TTC549 (cell line): Measurements from ENCODE around the gene CREB3.

Source experiments
- FAIRE-seq: peaks from 2 replicates; lab custom pipeline; 2012; peaks lifted over from hg19 to GRCh38; lab: Jason Lieb, UNC

Gene CREB3, protein sequence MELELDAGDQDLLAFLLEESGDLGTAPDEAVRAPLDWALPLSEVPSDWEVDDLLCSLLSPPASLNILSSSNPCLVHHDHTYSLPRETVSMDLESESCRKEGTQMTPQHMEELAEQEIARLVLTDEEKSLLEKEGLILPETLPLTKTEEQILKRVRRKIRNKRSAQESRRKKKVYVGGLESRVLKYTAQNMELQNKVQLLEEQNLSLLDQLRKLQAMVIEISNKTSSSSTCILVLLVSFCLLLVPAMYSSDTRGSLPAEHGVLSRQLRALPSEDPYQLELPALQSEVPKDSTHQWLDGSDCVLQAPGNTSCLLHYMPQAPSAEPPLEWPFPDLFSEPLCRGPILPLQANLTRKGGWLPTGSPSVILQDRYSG

GRCh38 chr9:35732185-35732799 is at the start of gene CREB3, which contains the start of gene TLN1:
CREB3 (plus strand) TSS chr9:35732666; CDS start chr9:35732773, 107 bp downstream.
TLN1 (minus strand) TSS chr9:35732195; CDS start chr9:35725694, 6,501 bp downstream.
- FAIRE-seq, result peak; percentile 87

DNA sequence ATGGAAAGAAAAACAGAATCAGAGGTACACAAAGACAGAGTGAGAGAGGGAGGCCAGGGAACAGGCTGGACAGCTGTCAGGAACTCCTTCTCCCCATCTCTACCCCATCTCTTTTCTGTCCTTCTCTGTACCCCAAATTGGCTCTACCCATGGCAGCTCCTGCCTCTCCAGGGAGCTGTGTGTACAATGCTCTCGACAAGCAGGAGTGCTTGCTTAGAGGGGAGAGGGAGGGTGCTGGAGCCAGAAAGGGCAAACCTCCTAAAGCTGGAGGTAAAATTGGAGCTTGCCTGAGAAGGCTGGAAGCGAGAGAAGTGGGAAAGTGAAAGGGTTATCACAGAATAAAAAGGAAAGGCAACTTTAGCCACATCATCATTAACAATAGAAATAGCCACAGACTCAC is 49.1 kb upstream of the CREB3 start:
- no peak for FAIRE-seq

DNA sequence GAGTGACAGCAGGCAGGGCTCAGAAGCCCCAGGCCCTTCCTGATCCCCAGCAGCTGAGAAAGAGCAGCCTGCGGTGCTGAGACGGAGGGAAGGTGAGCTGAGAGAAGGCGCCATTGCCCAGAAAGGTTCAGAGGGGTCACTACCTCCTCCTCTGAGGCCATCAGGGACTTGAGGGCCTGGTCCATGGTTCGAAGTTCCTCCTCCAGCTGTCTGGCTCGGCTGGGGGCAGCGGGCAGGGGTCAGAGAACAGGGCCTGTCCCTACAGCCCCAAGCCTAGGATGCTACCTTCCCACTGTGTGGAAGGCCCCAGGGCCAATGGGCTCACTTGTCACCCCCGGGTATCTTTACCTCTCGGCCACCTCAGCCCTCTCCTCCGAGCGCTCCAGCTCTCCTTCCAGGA is 47.5 kb upstream of the CREB3 start:
- no peak for FAIRE-seq

GRCh38 chr9:35685506-35685905 is 47.0 kb upstream of the CREB3 start:
- FAIRE-seq, result no peak

GRCh38 chr9:35686222-35687203 is 46.0 kb upstream of the CREB3 start:
- no peak for FAIRE-seq

DNA sequence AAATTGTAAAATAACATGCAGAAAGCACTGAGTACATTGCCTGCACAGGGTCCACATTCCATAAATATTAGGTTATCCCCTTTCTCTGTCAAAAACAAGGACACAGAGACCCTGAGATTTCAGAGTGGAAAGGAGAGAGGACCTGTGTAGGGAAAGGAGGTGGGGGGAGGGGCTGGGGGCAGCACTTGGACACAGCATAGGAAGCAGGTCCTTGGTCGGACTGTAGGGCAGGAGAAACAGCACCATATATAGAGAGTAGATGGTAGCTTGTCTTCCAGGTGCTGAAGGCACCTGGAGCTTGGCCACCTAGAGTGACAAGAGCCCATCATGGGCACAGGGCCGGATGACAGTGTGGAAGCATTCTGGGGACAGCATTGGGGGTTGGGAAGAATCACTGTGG is 45.2 kb upstream of the CREB3 start:
- FAIRE-seq, result no peak

DNA sequence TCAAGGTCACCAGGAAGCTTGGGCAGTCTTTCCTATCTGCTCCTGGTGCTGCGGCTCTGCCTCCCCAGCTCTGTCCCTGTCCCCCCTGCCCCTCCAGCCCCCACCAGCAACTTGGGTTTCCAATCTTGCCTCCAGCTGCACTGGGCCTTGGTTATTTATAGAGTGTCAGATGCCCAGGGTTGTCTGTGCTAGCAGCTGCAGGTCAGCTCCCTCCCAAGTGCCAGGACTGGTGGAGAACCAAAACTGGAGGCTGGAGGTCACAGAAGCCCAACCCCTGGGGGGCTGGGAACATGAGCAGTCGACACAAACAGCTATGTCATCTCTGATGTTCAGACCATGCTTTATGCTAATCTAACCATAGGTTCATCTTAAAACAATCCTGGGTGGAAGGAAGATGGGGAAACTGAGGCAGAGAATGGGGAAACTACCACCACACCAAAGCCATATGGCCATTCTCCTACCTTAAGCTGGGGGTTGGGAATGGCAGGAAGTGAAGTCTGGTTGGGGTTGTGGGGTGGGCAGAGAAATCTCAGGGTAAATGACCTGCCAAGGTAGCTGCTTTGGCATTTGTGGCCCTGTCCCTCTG is 44.4 kb upstream of the CREB3 start:
- no peak for FAIRE-seq

- no peak for FAIRE-seq
Observed at GRCh38 chr9:35688558-35689541, 43.6 kb upstream of the CREB3 start.

DNA sequence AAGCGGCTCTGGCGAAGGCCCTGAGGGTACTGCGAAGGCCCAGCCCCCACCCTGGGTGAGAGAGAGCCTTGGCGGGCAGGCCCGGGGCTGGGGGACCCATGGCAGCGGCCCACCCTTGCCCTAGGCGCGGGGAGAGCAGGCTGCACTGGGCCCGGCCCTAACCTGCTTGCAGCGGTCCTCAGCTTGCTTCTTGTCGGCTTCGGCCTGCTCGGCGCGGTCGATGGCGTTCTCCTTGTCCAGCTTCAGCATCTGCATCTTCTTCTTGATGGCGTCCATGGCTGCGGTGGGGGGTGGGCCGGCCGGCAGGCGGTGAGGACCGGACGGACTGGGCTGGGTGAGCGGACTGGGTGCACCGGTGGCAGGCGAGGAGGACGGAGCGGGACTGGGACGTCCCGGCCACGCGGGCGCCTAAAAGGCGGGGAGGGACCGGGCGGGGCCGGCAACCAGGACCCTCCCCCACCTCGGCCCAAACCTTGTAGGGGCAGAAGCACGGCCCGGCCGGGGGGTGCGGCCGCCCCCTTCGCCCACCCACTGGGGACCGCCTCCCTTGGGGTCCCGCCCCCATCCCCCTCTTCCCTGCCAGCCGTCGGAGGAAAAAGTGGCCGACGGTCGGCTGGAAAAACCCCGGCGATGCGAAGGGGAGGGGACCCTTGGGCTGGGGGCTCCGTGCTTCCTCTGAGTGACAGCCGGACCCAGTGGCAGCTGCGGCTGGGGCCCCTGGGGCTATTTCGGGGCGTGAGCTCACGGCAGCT is 42.7 kb upstream of the CREB3 start, which contains the start of gene TPM2:
Gene TPM2 (minus strand): TSS at position 384 of the 752 bp plus-strand sequence. CDS start 108 bp downstream, at position 276.
- no peak for FAIRE-seq

DNA sequence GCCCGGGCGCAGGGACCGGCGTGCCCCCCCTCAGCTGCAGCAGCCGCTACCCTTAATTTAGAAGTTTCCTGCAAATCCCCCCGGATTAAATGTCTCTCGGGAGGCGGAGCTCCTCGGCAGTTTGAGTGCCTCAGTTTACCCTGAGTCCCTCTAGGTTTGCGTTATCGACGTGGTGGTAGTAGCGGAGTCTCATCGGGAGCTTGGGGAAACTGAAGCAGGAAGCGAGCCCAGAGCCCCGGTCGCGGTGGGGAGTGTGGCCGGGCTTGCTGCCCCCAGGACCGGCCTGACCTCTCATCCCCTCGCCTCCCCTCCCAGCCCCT is 42.2 kb upstream of the CREB3 start:
- no peak for FAIRE-seq

GRCh38 chr9:35690614-35691333 is 41.7 kb upstream of the CREB3 start:
- FAIRE-seq, result no peak

GRCh38 chr9:35691334-35691650 is 41.2 kb upstream of the CREB3 start:
- no peak for FAIRE-seq

- no peak for FAIRE-seq
Observed at GRCh38 chr9:35691757-35692301, 40.6 kb upstream of the CREB3 start.

- no peak for FAIRE-seq
Observed at GRCh38 chr9:35695943-35696401, 36.5 kb upstream of the CREB3 start.

DNA sequence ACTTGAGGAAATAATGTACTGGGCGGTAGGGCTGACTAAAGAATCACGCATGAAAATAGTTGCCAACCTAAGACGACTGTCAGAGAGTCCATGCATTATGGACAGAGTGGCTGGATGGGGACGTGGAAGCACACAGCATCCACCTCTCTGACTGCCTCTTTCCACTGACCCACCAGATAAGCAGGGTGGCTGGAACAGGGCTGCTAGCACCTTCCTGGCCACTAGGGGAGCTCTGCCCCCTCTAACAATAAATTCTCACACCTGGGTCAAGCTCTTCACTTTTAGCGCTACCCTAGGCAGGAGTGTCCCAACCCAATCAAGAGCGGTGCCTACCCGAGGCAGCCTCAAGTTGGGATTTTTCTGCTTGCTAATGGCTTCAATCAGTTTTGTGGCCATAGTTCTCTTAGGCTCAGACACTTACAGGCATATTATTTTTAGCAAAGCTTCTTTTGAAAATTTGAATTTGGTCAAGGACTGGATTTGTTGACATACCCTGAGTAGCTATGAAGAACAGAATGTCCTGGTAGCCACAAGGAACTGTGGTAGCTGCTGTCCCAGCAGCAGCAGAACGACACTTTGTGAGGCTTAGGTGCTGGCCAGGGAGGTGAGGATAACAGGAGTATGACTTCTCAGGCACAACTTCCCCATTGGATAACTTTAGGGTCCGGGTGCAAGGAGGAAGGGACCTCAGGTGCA is 35.8 kb upstream of the CREB3 start:
- no peak for FAIRE-seq

GRCh38 chr9:35697486-35697885 is 35.0 kb upstream of the CREB3 start:
- FAIRE-seq, result no peak

GRCh38 chr9:35698231-35698630 is 34.2 kb upstream of the CREB3 start:
- FAIRE-seq, result no peak

- FAIRE-seq, result no peak
Observed at GRCh38 chr9:35700031-35700430, 32.4 kb upstream of the CREB3 start.

DNA sequence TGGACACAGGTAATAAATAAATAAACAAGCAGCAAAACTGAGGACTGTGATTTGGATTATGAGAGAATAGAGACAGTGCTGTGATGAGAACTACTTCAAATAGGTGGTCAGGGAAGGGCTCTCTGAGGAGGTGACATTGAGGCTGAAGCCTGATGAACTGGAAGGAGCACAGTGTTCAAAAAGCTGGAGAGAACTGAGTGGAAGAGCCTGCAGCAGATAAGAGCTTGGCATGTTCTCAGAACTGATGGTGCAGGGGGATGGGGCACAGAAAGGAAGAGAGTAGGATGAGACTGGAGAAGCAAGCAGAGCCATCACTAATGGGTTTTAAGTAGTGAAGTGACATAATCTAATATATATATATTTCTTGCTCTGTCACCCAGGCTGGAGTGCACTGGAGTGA is 31.5 kb upstream of the CREB3 start:
- no peak for FAIRE-seq
